HepG2 (cell line): ENCODE data around the gene MYLK2. TPM values are rescaled to one million over a fixed set of nuclear protein-coding genes. Genes with fewer than 3 reads are reported as not detected.

Experiments
- ATAC-seq: fragments of 200-7000 bp; cut with Tn5 transposase; 3 replicates; pipeline ENCODE4 v1.9.1; 2020; ENCODE audit warnings: mild to moderate bottlenecking, moderate library complexity
- BruUV-seq: library from RNA; stranded (reverse); fragments of 400-500 nt; replicated peaks from 2 replicates; lab custom pipeline; 2021; lab: Mats Ljungman, UMichigan
- CTCF ChIA-PET: fragments of 300-600 bp; formaldehyde crosslinking; extraction: SDS; loops from one replicate; lab custom pipeline; 2021; ENCODE audit warnings: low total read pairs, inconsistent platforms, low intra/inter-chr PET ratio; lab: Yijun Ruan, JAX
- POLR2A ChIA-PET: fragments of 350-600 bp; sonication (Branson Sonifier 250); formaldehyde crosslinking; loops from one replicate; lab custom pipeline; 2020; ENCODE audit warnings: antibody characterized with exemption, inconsistent platforms; lab: Yijun Ruan, JAX
- DNase-seq: peaks from one replicate; pipeline ENCODE4 v3.0.0-alpha.2; 2015; ENCODE audit warnings: low spot score
- FAIRE-seq: peaks from 3 replicates; lab custom pipeline; 2011; peaks lifted over from hg19 to GRCh38; lab: Jason Lieb, UNC
- H2AFZ ChIP-seq: one replicate; pipeline ENCODE4 v1.6.1; 2011; ENCODE audit warnings: low read length, inconsistent platforms
- H3K27ac ChIP-seq: fragments of 300-600 bp; 3 replicates; pipeline ENCODE4 v1.8.0; 2011; ENCODE audit warnings: mixed run types, mild to moderate bottlenecking, mixed read lengths, low read length, inconsistent platforms; ENCODE audit not compliant: insufficient read depth; ENCODE audit errors: extremely low read length
- H3K27me3 ChIP-seq, 2 experiments: fragments of 200-600 bp in 1 of 2; 2 replicates in 1 of 2; 3 replicates in 1 of 2; pipeline versions ENCODE4 v1.6.0 to v1.8.0; 2011; ENCODE audit warnings: low read length in 2 of 2, mild to moderate bottlenecking in 2 of 2, moderate library complexity in 2 of 2, inconsistent platforms in 1 of 2; ENCODE audit not compliant: insufficient read depth in 2 of 2, control insufficient read depth in 1 of 2
- H3K36me3 ChIP-seq, 2 experiments: fragments of 200-600 bp in 1 of 2; replicated peaks in 1 of 2; 2 replicates in 1 of 2; 3 replicates in 1 of 2; pipeline versions ENCODE4 v1.5.1 to v1.8.0; 2011; ENCODE audit warnings: low read length in 2 of 2, inconsistent platforms in 1 of 2; ENCODE audit not compliant: insufficient read depth in 2 of 2, control insufficient read depth in 1 of 2
- H3K4me1 ChIP-seq: 2 replicates; pipeline ENCODE4 v1.5.1; 2012; ENCODE audit warnings: low read length, inconsistent platforms; ENCODE audit not compliant: insufficient read depth
- H3K4me2 ChIP-seq: 2 replicates; pipeline ENCODE4 v1.6.0; 2011; ENCODE audit warnings: low read depth, low read length, inconsistent platforms
- H3K4me3 ChIP-seq, 3 experiments: fragments of 200-600 bp in 1 of 3; sonication (generic), shearing (Covaris generic) in 1 of 3; replicated peaks in 1 of 3; 2 replicates each; pipeline ENCODE4 v1.5.1; 2011 to 2016; ENCODE audit warnings: low read length in 3 of 3, inconsistent platforms in 2 of 3, low read depth in 2 of 3, mild to moderate bottlenecking in 2 of 3, control low read depth in 1 of 3, mixed read lengths in 1 of 3; ENCODE audit not compliant: insufficient read depth in 1 of 3
- H3K79me2 ChIP-seq: one replicate; pipeline ENCODE4 v1.6.1; 2011; ENCODE audit warnings: low read length, inconsistent platforms; ENCODE audit not compliant: insufficient read depth
- H3K9ac ChIP-seq: 2 replicates; pipeline ENCODE4 v1.6.0; 2011; ENCODE audit warnings: mild to moderate bottlenecking, low read depth, low read length, inconsistent platforms; ENCODE audit not compliant: insufficient read depth
- H3K9me3 ChIP-seq: 2 replicates; pipeline ENCODE4 v1.5.1; 2012; ENCODE audit warnings: mild to moderate bottlenecking, low read length
- H4K20me1 ChIP-seq: 2 replicates; pipeline ENCODE4 v1.6.0; 2011; ENCODE audit warnings: inconsistent platforms, mild to moderate bottlenecking, low read length, moderate library complexity; ENCODE audit not compliant: insufficient read depth
- ADNP ChIP-seq: sonication (generic); formaldehyde crosslinking; IDR thresholded peaks from 2 replicates; pipeline ENCODE4 v1.4.0; 2020; ENCODE audit warnings: missing genetic modification reagents
- HDAC6 ChIP-seq: fragments of 200-600 bp; sonication (generic); IDR thresholded peaks from 2 replicates; pipeline ENCODE4 v1.7.0; 2017; ENCODE audit warnings: mild to moderate bottlenecking, antibody characterized with exemption, low read length, low read depth
- HOXA5 ChIP-seq: sonication (generic); formaldehyde crosslinking; IDR thresholded peaks from 2 replicates; pipeline ENCODE4 v1.4.0; 2020; ENCODE audit warnings: missing genetic modification reagents
- KDM6A ChIP-seq: IDR thresholded peaks from 2 replicates; pipeline ENCODE4 v1.6.1; 2016; ENCODE audit warnings: low read depth
- MED8 ChIP-seq: sonication (generic); formaldehyde crosslinking; IDR thresholded peaks from 2 replicates; pipeline ENCODE4 v1.8.1; 2023; ENCODE audit warnings: mild to moderate bottlenecking, missing genetic modification reagents; ENCODE audit not compliant: insufficient replicate concordance
- MIXL1 ChIP-seq: IDR thresholded peaks from 2 replicates; pipeline ENCODE4 v1.6.1; 2016
- POGK ChIP-seq: sonication (generic); formaldehyde crosslinking; conservative IDR thresholded peaks from 2 replicates; pipeline ENCODE4 v1.8.0; 2022; ENCODE audit warnings: mild to moderate bottlenecking, moderate library complexity, missing genetic modification reagents
- RARG ChIP-seq: sonication (generic); formaldehyde crosslinking; IDR thresholded peaks from 2 replicates; pipeline ENCODE4 v1.4.0; 2020; ENCODE audit warnings: low read depth, mild to moderate bottlenecking, missing genetic modification reagents
- RBM22 ChIP-seq: fragments of 200-400 bp; formaldehyde crosslinking; optimal IDR thresholded peaks from 2 replicates; pipeline ENCODE3; 2017; ENCODE audit warnings: mild to moderate bottlenecking, low read length, moderate library complexity
- SP1 ChIP-seq, 2 experiments: fragments of 450-650 bp in 1 of 2; sonication (generic) in 1 of 2; formaldehyde crosslinking in 1 of 2; IDR thresholded peaks; 2 replicates each; pipeline versions ENCODE4 v1.4.0 to v1.6.1; 2016 to 2020; ENCODE audit warnings: missing genetic modification reagents in 1 of 2
- TP53 ChIP-seq: sonication (generic); formaldehyde crosslinking; conservative IDR thresholded peaks from 2 replicates; pipeline ENCODE4 v1.4.0; 2020; ENCODE audit warnings: missing genetic modification reagents
- ZFP62 ChIP-seq: sonication (generic); formaldehyde crosslinking; IDR thresholded peaks from 2 replicates; pipeline ENCODE4 v1.4.0; 2020; ENCODE audit warnings: missing genetic modification reagents
- ZNF337 ChIP-seq: sonication (generic); formaldehyde crosslinking; IDR thresholded peaks from 2 replicates; pipeline ENCODE4 v1.5.1; 2020; ENCODE audit warnings: missing genetic modification reagents, low read depth, mild to moderate bottlenecking, borderline replicate concordance
- ZNF33A ChIP-seq: sonication (generic); formaldehyde crosslinking; IDR thresholded peaks from 2 replicates; pipeline ENCODE4 v1.5.1; 2020; ENCODE audit warnings: missing genetic modification reagents, mild to moderate bottlenecking, moderate library complexity, borderline replicate concordance
- ZNF607 ChIP-seq: sonication (generic); formaldehyde crosslinking; IDR thresholded peaks from 2 replicates; pipeline ENCODE4 v1.5.1; 2020; ENCODE audit warnings: missing genetic modification reagents, mild to moderate bottlenecking, borderline replicate concordance
- WGBS: methylation state at CpG from one replicate; pipeline ENCODE4 v1.1.6; 2017; ENCODE audit warnings: low lambda C conversion rate; 5-methylcytosine and 5-hydroxymethylcytosine counted together
- in situ Hi-C: cut with HindIII; loops from 2 replicates; pipeline ENCODE4 v1.10.0; 2017; ENCODE audit warnings: low pct_unique_long_range_greater_than_20kb; ENCODE audit not compliant: extremely low pct_ligation_motif_present
- intact Hi-C: fragments of 100-400 bp; cut with micrococcal nuclease; formaldehyde crosslinking; loops from one replicate; pipeline ENCODE4 v1.10.0; 2022; ENCODE audit not compliant: unreplicated experiment
- polyA plus RNA-seq, 8 experiments: library from polyadenylated mRNA; depleted of rRNA in 3 of 8; stranded (reverse) in 7 of 8; unstranded in 1 of 8; fragments of >200 nt; fragmentation: Illumina TruSeq in 4 of 8; extraction: Trizol in 4 of 8; gene quantifications; 2 replicates each; pipeline versions ENCODE4 v1.2.1 to v1.2.3, GENCODE V29; 2011 to 2016; ENCODE audit warnings: low read depth in 4 of 8, missing spikeins in 1 of 8, mixed read lengths in 1 of 8; ENCODE audit not compliant: insufficient read depth in 1 of 8
- total RNA-seq, 5 experiments: library from RNA; depleted of rRNA; stranded (reverse); fragments of >200 nt; fragmentation: Illumina TruSeq; extraction: Trizol; gene quantifications; 2 replicates each; pipeline ENCODE4 v1.2.3, GENCODE V29; 2016; ENCODE audit warnings: low read depth in 1 of 5
- TF ChIP-seq, protein P1 (sequence below), 2 experiments: fragments of 450-650 bp in 1 of 2; sonication (generic) in 1 of 2; formaldehyde crosslinking; IDR thresholded peaks; 2 replicates each; pipeline versions ENCODE4 v1.5.0 to v1.8.0; 2020 to 2022; ENCODE audit warnings: mild to moderate bottlenecking in 1 of 2, missing genetic modification reagents in 1 of 2
- TF ChIP-seq, protein P2 (sequence below): sonication (generic); formaldehyde crosslinking; conservative IDR thresholded peaks from 2 replicates; pipeline ENCODE4 v1.8.0; 2022; ENCODE audit warnings: missing genetic modification reagents

Gene MYLK2
- total and polyA plus RNA-seq, 2 of the 13 experiments (the other 11 are each of a cell fraction or from before 2014, with no cell fraction given), result 0.27 TPM; not detected in 1

DNA sequence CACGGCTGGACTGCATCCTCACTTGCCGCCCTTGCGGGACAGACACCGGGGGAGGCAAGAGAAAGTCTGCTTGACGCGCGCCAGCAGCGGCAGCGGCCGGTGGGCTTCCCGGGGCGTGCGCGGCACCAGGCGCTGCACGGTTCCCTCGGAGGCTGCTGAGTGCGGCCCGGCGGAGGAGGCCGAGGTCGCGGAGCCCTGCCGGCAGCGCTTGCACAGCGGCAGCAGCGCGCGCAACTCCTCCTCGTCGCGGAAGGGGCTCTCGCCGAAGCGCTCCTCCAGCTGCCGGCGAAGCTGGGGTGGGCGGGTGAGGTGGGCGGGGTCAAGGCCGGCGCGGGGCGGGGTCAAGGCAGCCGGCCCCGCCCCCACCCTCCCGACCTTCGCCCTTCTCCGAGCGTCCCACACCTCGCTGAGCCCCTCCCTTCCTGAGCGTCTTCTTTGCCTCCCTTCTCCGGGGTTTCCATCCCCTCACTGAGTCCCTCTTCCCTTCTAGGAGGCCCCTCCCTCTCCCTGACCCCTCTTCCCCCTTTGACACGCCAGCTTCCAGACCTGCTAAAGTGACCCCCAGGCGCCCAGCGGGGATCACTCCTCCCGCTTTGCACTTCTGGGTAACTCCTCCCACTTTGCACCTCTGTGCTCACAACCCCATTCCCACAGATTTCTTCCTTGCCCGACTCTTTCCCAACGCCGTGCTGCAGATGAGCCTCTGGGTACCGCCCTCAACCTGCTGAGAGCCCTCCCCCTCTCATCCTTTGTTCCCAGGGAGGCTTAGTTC, 42.4 kb downstream of the MYLK2 start:
- no TSS peak for BruUV-seq
- in situ Hi-C loops, result no loop called here
- Histone ChIP-seq H2AFZ (peak overlapping the region; percentile 29), H3K4me1 (peaks cover 15% of the 10 kb centered on the region), H3K36me3 (no peaks in the 10 kb centered on the region), H3K27ac (no peak overlapping the region), H3K9ac (peak overlapping the region; percentile 53), H3K4me3 (peak overlapping the region; percentile 54 to 82 (median 74)), H3K79me2 (no peaks in the 10 kb centered on the region), H4K20me1 (no peaks in the 10 kb centered on the region), H3K27me3 (peaks cover 9 to 53% of the 10 kb centered on the region in 2 experiments; a peak in 4 of 5 replicates), H3K4me2 (peak overlapping the region; percentile 96), H3K9me3 (no peaks in the 10 kb centered on the region)
- peak; percentile 59 for DNase-seq
- intact Hi-C loops, result no loop called here
- peak; percentile 47 for FAIRE-seq
- ChIA-PET POLR2A (interaction anchor here (1.1 to 1.2 kb wide), 3 partner anchors 26 to 90 kb away, joined by 3 to 7 read pairs (median 3); partner anchors contain the start of gene PDRG1), CTCF (interaction anchor here (1.6 kb wide), 1 partner anchor 9 kb away, joined by 3 read pairs; no protein-coding TSS in a partner anchor)
- 3% methylated on average over 50 of the region's 60 CpGs for WGBS
- peak; percentile 86 for ATAC-seq
- TF ChIP-seq POGK (CRISPR knock-in tag) (0 out of 2 replicates have a peak, but pooled peaks have one; percentile 41), RBM22 (no peak), ZFP62 (CRISPR knock-in tag) (no peak), RARG (CRISPR knock-in tag) (no peak), SP1 (IDR thresholded peaks at IDR 0.05) (no peak), SP1 (CRISPR knock-in tag; IDR thresholded peaks at IDR 0.05) (peak; percentile 74), ZNF33A (no peak), ADNP (CRISPR knock-in tag) (no peak), MIXL1 (CRISPR knock-in tag) (no peak), ZNF607 (CRISPR knock-in tag) (no peak; the same call in none of the 2 replicates), HOXA5 (CRISPR knock-in tag) (no peak), TP53 (CRISPR knock-in tag) (no peak), MED8 (CRISPR knock-in tag) (no peak), ZNF337 (no peak), HDAC6 (no peak), KDM6A (no peak)
- TF ChIP-seq, protein P1, sequence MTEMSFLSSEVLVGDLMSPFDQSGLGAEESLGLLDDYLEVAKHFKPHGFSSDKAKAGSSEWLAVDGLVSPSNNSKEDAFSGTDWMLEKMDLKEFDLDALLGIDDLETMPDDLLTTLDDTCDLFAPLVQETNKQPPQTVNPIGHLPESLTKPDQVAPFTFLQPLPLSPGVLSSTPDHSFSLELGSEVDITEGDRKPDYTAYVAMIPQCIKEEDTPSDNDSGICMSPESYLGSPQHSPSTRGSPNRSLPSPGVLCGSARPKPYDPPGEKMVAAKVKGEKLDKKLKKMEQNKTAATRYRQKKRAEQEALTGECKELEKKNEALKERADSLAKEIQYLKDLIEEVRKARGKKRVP (CRISPR knock-in tag; IDR thresholded peaks at IDR 0.05), result no peak
- TF ChIP-seq, protein P2, sequence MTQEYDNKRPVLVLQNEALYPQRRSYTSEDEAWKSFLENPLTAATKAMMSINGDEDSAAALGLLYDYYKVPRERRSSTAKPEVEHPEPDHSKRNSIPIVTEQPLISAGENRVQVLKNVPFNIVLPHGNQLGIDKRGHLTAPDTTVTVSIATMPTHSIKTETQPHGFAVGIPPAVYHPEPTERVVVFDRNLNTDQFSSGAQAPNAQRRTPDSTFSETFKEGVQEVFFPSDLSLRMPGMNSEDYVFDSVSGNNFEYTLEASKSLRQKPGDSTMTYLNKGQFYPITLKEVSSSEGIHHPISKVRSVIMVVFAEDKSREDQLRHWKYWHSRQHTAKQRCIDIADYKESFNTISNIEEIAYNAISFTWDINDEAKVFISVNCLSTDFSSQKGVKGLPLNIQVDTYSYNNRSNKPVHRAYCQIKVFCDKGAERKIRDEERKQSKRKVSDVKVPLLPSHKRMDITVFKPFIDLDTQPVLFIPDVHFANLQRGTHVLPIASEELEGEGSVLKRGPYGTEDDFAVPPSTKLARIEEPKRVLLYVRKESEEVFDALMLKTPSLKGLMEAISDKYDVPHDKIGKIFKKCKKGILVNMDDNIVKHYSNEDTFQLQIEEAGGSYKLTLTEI (CRISPR knock-in tag), result no peak
